HG03103 (cell line): ENCODE data around the gene FAM13A.
"Not testable (repeated sequence)": the region's sequence is repeated elsewhere in the genome, so short reads cannot be mapped to it uniquely, and the experiment has no call there.

Experiments
- ATAC-seq: cut with Tn5 transposase; IDR thresholded peaks from one replicate; pipeline ENCODE4 v1.9.1; 2021; ENCODE audit warnings: low read depth; ENCODE audit not compliant: unreplicated experiment

FAM13A gene

GRCh38 chr4:88858752-88859151 is 198.2 kb downstream of the FAM13A start:
- ATAC-seq, result peak; percentile 99

GRCh38 chr4:88857588-88857987 is 199.4 kb downstream of the FAM13A start:
- no peak for ATAC-seq

GRCh38 chr4:88854481-88854880 is 202.5 kb downstream of the FAM13A start:
- ATAC-seq, result no peak

- ATAC-seq, result not testable (repeated sequence)
Measured at GRCh38 chr4:88853583-88853982, 203.4 kb downstream of the FAM13A start.

- ATAC-seq, result no peak
Measured at GRCh38 chr4:88846206-88846790, 210.7 kb downstream of the FAM13A start.

- no peak for ATAC-seq
Measured at GRCh38 chr4:88843067-88843685, 213.8 kb downstream of the FAM13A start.

GRCh38 chr4:88841635-88842034 is 215.3 kb downstream of the FAM13A start:
- ATAC-seq, result no peak

- no peak for ATAC-seq
Measured at GRCh38 chr4:88836216-88836615, 220.8 kb downstream of the FAM13A start.

- ATAC-seq, result no peak
Measured at GRCh38 chr4:88831031-88831430, 226.0 kb downstream of the FAM13A start.

GRCh38 chr4:88830598-88830997 is 226.4 kb downstream of the FAM13A start:
- ATAC-seq, result no peak

- ATAC-seq, result no peak
Measured at GRCh38 chr4:88828842-88829571, 228.0 kb downstream of the FAM13A start.

- ATAC-seq, result no peak
Measured at GRCh38 chr4:88827442-88827841, 229.5 kb downstream of the FAM13A start.

- no peak for ATAC-seq
Measured at GRCh38 chr4:88826771-88827170, 230.2 kb downstream of the FAM13A start.

GRCh38 chr4:88825931-88826330 is 231.1 kb downstream of the FAM13A start:
- ATAC-seq, result no peak

- ATAC-seq, result peak; percentile 95
Measured at GRCh38 chr4:88823058-88823919, 233.7 kb downstream of the FAM13A start.

GRCh38 chr4:88822034-88822789 is 234.8 kb downstream of the FAM13A start:
- ATAC-seq, result no peak

- ATAC-seq, result no peak
Measured at GRCh38 chr4:88821522-88821921, 235.5 kb downstream of the FAM13A start.

GRCh38 chr4:88820698-88821415 is 236.1 kb downstream of the FAM13A start:
- no peak for ATAC-seq

GRCh38 chr4:88819818-88820697 is 236.9 kb downstream of the FAM13A start:
- ATAC-seq, result no peak
